IMR-90 (cell line): ENCODE measurements around the gene TMEM212. TPM values are rescaled to one million over a fixed set of nuclear protein-coding genes. Genes with fewer than 3 reads are reported as not detected.

Experiments used
- ATAC-seq: fragments of 200-7000 bp; cut with Tn5 transposase; 2 replicates; pipeline ENCODE4 v1.9.1; 2020; ENCODE audit warnings: low read depth, mild to moderate bottlenecking, moderate library complexity
- BruUV-seq: library from RNA; stranded (reverse); fragments of 400-500 nt; replicated peaks from 2 replicates; lab custom pipeline; 2021; lab: Mats Ljungman, UMichigan
- CTCF ChIA-PET: fragments of 300-600 bp; formaldehyde crosslinking; extraction: SDS; loops from one replicate; lab custom pipeline; 2021; ENCODE audit warnings: antibody characterized with exemption; lab: Yijun Ruan, JAX
- POLR2A ChIA-PET: fragments of 300-600 bp; sonication (Branson Sonifier 250); formaldehyde crosslinking; loops from one replicate; lab custom pipeline; 2022; ENCODE audit warnings: antibody characterized with exemption; ENCODE audit not compliant: unreplicated experiment; lab: Charles Lee
- DNase-seq: peaks from one replicate; pipeline ENCODE4 v3.0.0; 2013
- H2AFZ ChIP-seq: replicated peaks from 2 replicates; pipeline ENCODE3; 2013; ENCODE audit warnings: low read length, mild to moderate bottlenecking; ENCODE audit not compliant: poor library complexity
- H2AK5ac ChIP-seq: 2 replicates; pipeline ENCODE4 v1.6.1; 2013; ENCODE audit warnings: low read depth, low read length, inconsistent platforms
- H2AK9ac ChIP-seq: replicated peaks from 2 replicates; pipeline ENCODE3; 2013; ENCODE audit warnings: mild to moderate bottlenecking, low read depth, low read length, moderate library complexity; ENCODE audit not compliant: poor library complexity
- H2BK120ac ChIP-seq: 2 replicates; pipeline ENCODE4 v1.6.1; 2013; ENCODE audit warnings: low read depth, low read length, inconsistent platforms
- H2BK15ac ChIP-seq: 3 replicates; pipeline ENCODE4 v1.6.1; 2013; ENCODE audit warnings: low read depth, low read length, inconsistent platforms
- H2BK20ac ChIP-seq: 2 replicates; pipeline ENCODE4 v1.6.1; 2013; ENCODE audit warnings: low read depth, mild to moderate bottlenecking, inconsistent platforms, low read length, moderate library complexity
- H2BK5ac ChIP-seq: 2 replicates; pipeline ENCODE4 v1.6.1; 2013; ENCODE audit warnings: mild to moderate bottlenecking, low read depth, low read length, inconsistent platforms; ENCODE audit not compliant: poor library complexity, severe bottlenecking
- H3K14ac ChIP-seq: replicated peaks from 2 replicates; pipeline ENCODE4 v1.6.1; 2013; ENCODE audit warnings: low read depth, low read length, inconsistent platforms
- H3K18ac ChIP-seq: 2 replicates; pipeline ENCODE4 v1.6.1; 2013; ENCODE audit warnings: low read depth, low read length, control low read depth
- H3K23ac ChIP-seq: 2 replicates; pipeline ENCODE4 v1.6.1; 2013; ENCODE audit warnings: low read depth, low read length, inconsistent platforms
- H3K27ac ChIP-seq: 2 replicates; pipeline ENCODE4 v1.5.1; 2013; ENCODE audit warnings: mild to moderate bottlenecking, control low read depth, low read length; ENCODE audit not compliant: insufficient read depth
- H3K27me3 ChIP-seq: 2 replicates; pipeline ENCODE4 v1.6.1; 2013; ENCODE audit warnings: low read length; ENCODE audit not compliant: control insufficient read depth, insufficient read depth
- H3K36me3 ChIP-seq: 2 replicates; pipeline ENCODE4 v1.6.1; 2013; ENCODE audit warnings: low read length, mixed read lengths; ENCODE audit not compliant: control insufficient read depth, insufficient read depth
- H3K4ac ChIP-seq: 2 replicates; pipeline ENCODE4 v1.6.1; 2013; ENCODE audit warnings: low read depth, low read length, inconsistent platforms
- H3K4me1 ChIP-seq: 2 replicates; pipeline ENCODE4 v1.6.1; 2013; ENCODE audit warnings: low read length, mixed read lengths; ENCODE audit not compliant: control insufficient read depth, insufficient read depth
- H3K4me2 ChIP-seq: 2 replicates; pipeline ENCODE4 v1.6.1; 2013; ENCODE audit warnings: low read depth, mild to moderate bottlenecking, control low read depth, low read length, moderate library complexity
- H3K4me3 ChIP-seq: 2 replicates; pipeline ENCODE4 v1.5.1; 2013; ENCODE audit warnings: low read depth, mild to moderate bottlenecking, control low read depth, low read length, moderate library complexity; ENCODE audit not compliant: insufficient read depth
- H3K56ac ChIP-seq: 2 replicates; pipeline ENCODE4 v1.6.1; 2013; ENCODE audit warnings: low read length, inconsistent platforms; ENCODE audit not compliant: insufficient read depth; ENCODE audit errors: extremely low read depth
- H3K79me1 ChIP-seq, 2 experiments: 2 replicates each; pipeline ENCODE4 v1.6.1; 2013; ENCODE audit warnings: low read length in 2 of 2, inconsistent platforms in 1 of 2, low read depth in 1 of 2
- H3K9ac ChIP-seq: 2 replicates; pipeline ENCODE4 v1.6.1; 2013; ENCODE audit warnings: low read depth, low read length, control low read depth
- H3K9me1 ChIP-seq: 2 replicates; pipeline ENCODE4 v1.6.1; 2013; ENCODE audit warnings: low read length, inconsistent platforms; ENCODE audit not compliant: insufficient read depth
- H3K9me3 ChIP-seq: 2 replicates; pipeline ENCODE4 v1.6.1; 2013; ENCODE audit warnings: low read length; ENCODE audit not compliant: control insufficient read depth, insufficient read depth
- H4K20me1 ChIP-seq: 2 replicates; pipeline ENCODE4 v1.6.1; 2013; ENCODE audit warnings: low read length, inconsistent platforms; ENCODE audit not compliant: insufficient read depth
- H4K5ac ChIP-seq: 2 replicates; pipeline ENCODE4 v1.6.1; 2013; ENCODE audit warnings: mild to moderate bottlenecking, low read depth, low read length, control low read depth
- H4K8ac ChIP-seq, 2 experiments: 2 replicates each; pipeline ENCODE4 v1.6.1; 2013; ENCODE audit warnings: low read depth in 2 of 2, low read length in 2 of 2, control low read depth in 1 of 2, inconsistent platforms in 1 of 2
- H4K91ac ChIP-seq: 2 replicates; pipeline ENCODE4 v1.6.1; 2013; ENCODE audit warnings: low read depth, low read length, inconsistent platforms; ENCODE audit not compliant: insufficient read depth
- CEBPB ChIP-seq: IDR thresholded peaks from 2 replicates; pipeline ENCODE4 v1.6.1; 2012; ENCODE audit warnings: low read depth, low read length, improper control_type of control experiment
- CHD1 ChIP-seq: IDR thresholded peaks from 2 replicates; pipeline ENCODE4 v1.6.1; 2012; ENCODE audit warnings: low read depth, low read length, improper control_type of control experiment
- MAFK ChIP-seq: IDR thresholded peaks from 2 replicates; pipeline ENCODE4 v1.6.1; 2012; ENCODE audit warnings: low read depth, low read length, improper control_type of control experiment
- POLR2A ChIP-seq: IDR thresholded peaks from 2 replicates; pipeline ENCODE4 v1.6.1; 2012; ENCODE audit warnings: mild to moderate bottlenecking, low read depth, low read length
- RAD21 ChIP-seq: IDR thresholded peaks from 2 replicates; pipeline ENCODE4 v1.6.1; 2012; ENCODE audit warnings: low read length, improper control_type of control experiment
- SMC3 ChIP-seq: fragments of 150-350 bp; IDR thresholded peaks from 2 replicates; pipeline ENCODE4 v1.6.1; 2016; ENCODE audit warnings: low read depth, mild to moderate bottlenecking, antibody characterized with exemption, low read length, moderate library complexity
- WGBS, 2 experiments: methylation state at CpG; one replicate each; pipeline versions ENCODE4 v1.1.5 to v1.1.7; 2013; ENCODE audit warnings: missing lambda C conversion rate in 2 of 2; ENCODE audit not compliant: insufficient read length in 1 of 2; ENCODE audit errors: extremely low coverage in 2 of 2; 5-methylcytosine and 5-hydroxymethylcytosine counted together
- dilution Hi-C: fragments of 300-500 bp; cut with HindIII; formaldehyde crosslinking; loops from one replicate; pipeline ENCODE4 v1.14.3; 2018; ENCODE audit warnings: low sequenced_read_pairs; ENCODE audit not compliant: unreplicated experiment
- in situ Hi-C: fragments of 300-500 bp; cut with MboI; formaldehyde crosslinking; loops from 3 replicates; pipeline ENCODE4 v1.14.3; 2019; ENCODE audit warnings: low sequenced_read_pairs, inconsistent platforms, mixed read lengths
- intact Hi-C: fragments of 100-400 bp; cut with micrococcal nuclease; formaldehyde crosslinking; loops from 2 replicates; pipeline ENCODE4 v1.10.0; 2022
- polyA plus RNA-seq, 3 experiments: library from polyadenylated mRNA; depleted of rRNA; stranded (reverse); fragments of >200 nt; gene quantifications; 2 replicates each; pipeline ENCODE4 v1.2.3, GENCODE V29; 2012; ENCODE audit warnings: low replicate concordance in 1 of 3
- total RNA-seq: library from RNA; depleted of rRNA; stranded (reverse); fragments of >200 nt; gene quantifications from 2 replicates; pipeline ENCODE4 v1.2.3, GENCODE V29; 2012
- TF ChIP-seq, protein P1 (sequence below): fragments of 150-350 bp; IDR thresholded peaks from 2 replicates; pipeline ENCODE4 v1.6.1; 2017; ENCODE audit warnings: mild to moderate bottlenecking, antibody characterized with exemption, low read length, low read depth

Gene TMEM212
- total and polyA plus RNA-seq, 2 of the 4 experiments (the other 2 are of a cell fraction), result not detected

DNA sequence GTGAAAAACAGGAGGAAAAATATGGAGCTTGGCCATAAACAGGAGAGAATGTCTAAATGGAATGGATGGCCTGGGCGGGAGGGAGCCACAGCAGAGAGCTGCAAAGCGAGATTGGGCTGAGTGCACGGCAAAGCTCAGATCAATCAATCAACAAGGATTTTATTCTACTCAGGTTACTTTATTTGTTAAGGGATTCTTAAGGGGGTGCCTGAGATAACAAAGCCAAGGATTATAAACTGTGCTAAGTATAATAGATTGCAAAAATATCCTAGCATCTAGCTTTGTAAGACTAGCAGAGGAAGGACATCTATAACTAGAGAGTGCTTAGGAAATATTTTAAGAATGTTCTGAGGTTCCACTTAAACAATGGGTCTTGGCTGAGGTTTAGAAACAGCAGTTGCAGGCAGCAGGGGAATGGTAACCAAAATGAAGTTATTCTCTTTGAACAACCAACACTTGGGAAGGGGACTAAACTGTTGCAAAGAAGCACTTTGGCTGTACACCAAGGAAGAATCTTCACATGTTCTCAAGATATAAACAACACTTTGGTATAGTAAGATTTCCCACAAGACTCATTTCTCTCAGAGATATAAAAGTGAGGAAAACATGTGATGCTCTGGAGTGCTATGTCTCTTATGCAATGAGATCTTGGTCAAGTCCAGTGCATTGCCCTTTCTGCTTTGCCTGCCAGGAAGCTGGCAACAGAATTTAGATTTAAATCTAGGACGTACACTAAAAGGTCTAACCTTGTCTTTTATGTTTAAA, 35.5 kb downstream of the TMEM212 start:
- Histone ChIP-seq H3K4me2 (peak overlapping the region; percentile 41; the same call in 1 of the 2 replicates), H3K18ac (peak overlapping the region; percentile 76), H4K5ac (peak overlapping the region; percentile 67; the same call in 1 of the 2 replicates), H2BK20ac (0 out of 2 replicates have a peak overlapping the region, but pooled peaks have one; percentile 37), H2BK5ac (peak overlapping the region; percentile 23), H4K91ac (no peak overlapping the region; the same call in 1 of the 2 replicates), H3K9me3 (no peaks in the 10 kb centered on the region), H4K8ac (no peak overlapping the region), H2AFZ (no peak overlapping the region), H3K27me3 (no peaks in the 10 kb centered on the region), H3K4ac (peak overlapping the region; percentile 40), H2BK120ac (peak overlapping the region; percentile 50), H3K14ac (no peak overlapping the region), H2AK5ac (no peak overlapping the region), H4K20me1 (no peaks in the 10 kb centered on the region), H3K4me3 (no peak overlapping the region), H3K23ac (no peak overlapping the region), H3K4me1 (peaks cover 25% of the 10 kb centered on the region), H3K9me1 (peaks cover 8% of the 10 kb centered on the region), H3K27ac (peak overlapping the region; percentile 84; the same call in 1 of the 2 replicates), H3K9ac (no peak overlapping the region), H3K36me3 (no peaks in the 10 kb centered on the region), H3K56ac (no peak overlapping the region), H2BK15ac (0 out of 3 replicates have a peak overlapping the region, but pooled peaks have one; percentile 3), H2AK9ac (no peak overlapping the region), H3K79me1 (peaks cover 0 to 8% of the 10 kb centered on the region in 2 experiments; a peak in 1 of 4 replicates)
- dilution Hi-C loops, result no loop called here
- DNase-seq (peak; percentile 71), ATAC-seq (no peak)
- BruUV-seq, result no TSS peak
- TF ChIP-seq CEBPB (peak; percentile 72), CHD1 (no peak), RAD21 (no peak), SMC3 (no peak), MAFK (no peak), POLR2A (no peak)
- TF ChIP-seq, protein P1, sequence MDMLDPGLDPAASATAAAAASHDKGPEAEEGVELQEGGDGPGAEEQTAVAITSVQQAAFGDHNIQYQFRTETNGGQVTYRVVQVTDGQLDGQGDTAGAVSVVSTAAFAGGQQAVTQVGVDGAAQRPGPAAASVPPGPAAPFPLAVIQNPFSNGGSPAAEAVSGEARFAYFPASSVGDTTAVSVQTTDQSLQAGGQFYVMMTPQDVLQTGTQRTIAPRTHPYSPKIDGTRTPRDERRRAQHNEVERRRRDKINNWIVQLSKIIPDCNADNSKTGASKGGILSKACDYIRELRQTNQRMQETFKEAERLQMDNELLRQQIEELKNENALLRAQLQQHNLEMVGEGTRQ, result no peak
- CTCF ChIA-PET, result no interaction called here
- POLR2A ChIA-PET, result no interaction called here
- intact Hi-C loops, result loop anchor here (5.0 kb wide), 1 partner anchor 89 kb away; no protein-coding TSS in a partner anchor
- in situ Hi-C loops, result no loop called here
- WGBS, 2 experiments, result no CpG with 5 or more reads among the region's 4 CpGs
